ENCODE results near the gene AOC2.
A peak's percentile ranks its signal among the peaks of the same experiment; 100 is the strongest.

The AOC2 gene

GRCh38 chr17:42845918-42846593 lies 1.7 kb downstream of the AOC2 start:
- Histone ChIP-seq H3K4me3 (ENCODE audit: severe bottlenecking) (no peak overlapping the region), H3K4me1 (ENCODE audit: insufficient read depth, poor library complexity, severe bottlenecking) (no peaks in the 10 kb centered on the region), H3K9me3 (ENCODE audit: severe bottlenecking) (no peaks in the 10 kb centered on the region), H3K27me3 (ENCODE audit: insufficient read depth, poor library complexity, severe bottlenecking) (no peaks in the 10 kb centered on the region), H3K27ac (ENCODE audit: poor library complexity, severe bottlenecking) (no peak overlapping the region), H3K36me3 (ENCODE audit: low read depth) (peaks cover 40% of the 10 kb centered on the region)
- TF ChIP-seq CTCF (IDR thresholded peaks at IDR 0.05; ENCODE audit: poor library complexity, severe bottlenecking) = no peak
- DNase-seq (ENCODE audit: low spot score) (no peak), ATAC-seq (ENCODE audit: low read depth) (peak; percentile 5; the same call in 1 of the 3 replicates)

- H3K4me3 ChIP-seq (ENCODE audit: severe bottlenecking) = no peak overlapping the region
- H3K27me3 ChIP-seq (ENCODE audit: insufficient read depth, poor library complexity, severe bottlenecking) = no peaks in the 10 kb centered on the region
- H3K4me1 ChIP-seq (ENCODE audit: insufficient read depth, poor library complexity, severe bottlenecking) = no peaks in the 10 kb centered on the region
- no peak for TF ChIP-seq CTCF (IDR thresholded peaks at IDR 0.05; ENCODE audit: poor library complexity, severe bottlenecking)
- H3K9me3 ChIP-seq (ENCODE audit: severe bottlenecking) = no peaks in the 10 kb centered on the region
- no peak overlapping the region for H3K27ac ChIP-seq (ENCODE audit: poor library complexity, severe bottlenecking)
- DNase-seq (ENCODE audit: low spot score) (no peak), ATAC-seq (ENCODE audit: low read depth) (peak; percentile 46; the same call in 2 of the 3 replicates)
- peaks cover 33% of the 10 kb centered on the region for H3K36me3 ChIP-seq (ENCODE audit: low read depth)
Measured at GRCh38 chr17:42846594-42847280, 2.4 kb downstream of the AOC2 start.

- TF ChIP-seq CTCF (IDR thresholded peaks at IDR 0.05; ENCODE audit: poor library complexity, severe bottlenecking) = no peak
- Histone ChIP-seq H3K4me1 (ENCODE audit: insufficient read depth, poor library complexity, severe bottlenecking) (no peaks in the 10 kb centered on the region), H3K4me3 (ENCODE audit: severe bottlenecking) (no peak overlapping the region), H3K27ac (ENCODE audit: poor library complexity, severe bottlenecking) (no peak overlapping the region), H3K36me3 (ENCODE audit: low read depth) (peaks cover 19% of the 10 kb centered on the region), H3K9me3 (ENCODE audit: severe bottlenecking) (no peaks in the 10 kb centered on the region), H3K27me3 (ENCODE audit: insufficient read depth, poor library complexity, severe bottlenecking) (no peaks in the 10 kb centered on the region)
- ATAC-seq (ENCODE audit: low read depth) (no peak), DNase-seq (ENCODE audit: low spot score) (no peak)
Measured at GRCh38 chr17:42848093-42848492, 3.7 kb downstream of the AOC2 start.

GRCh38 chr17:42849031-42849430 lies 4.7 kb downstream of the AOC2 start:
- H3K4me3 ChIP-seq (ENCODE audit: severe bottlenecking) = no peak overlapping the region

More at GRCh38 chr17:42849031-42849430, 4.7 kb downstream of the AOC2 start:
- DNase-seq (ENCODE audit: low spot score) (no peak), ATAC-seq (ENCODE audit: low read depth) (no peak)
- no peaks in the 10 kb centered on the region for H3K9me3 ChIP-seq (ENCODE audit: severe bottlenecking)
- H3K4me1 ChIP-seq (ENCODE audit: insufficient read depth, poor library complexity, severe bottlenecking) = no peaks in the 10 kb centered on the region
- TF ChIP-seq CTCF (IDR thresholded peaks at IDR 0.05; ENCODE audit: poor library complexity, severe bottlenecking) = no peak
- H3K27ac ChIP-seq (ENCODE audit: poor library complexity, severe bottlenecking) = no peak overlapping the region
- H3K27me3 ChIP-seq (ENCODE audit: insufficient read depth, poor library complexity, severe bottlenecking) = no peaks in the 10 kb centered on the region
- peaks cover 10% of the 10 kb centered on the region; the same call in 1 of the 2 replicates for H3K36me3 ChIP-seq (ENCODE audit: low read depth)
